ENCODE data around the gene NOL12. TPM values are rescaled to one million over a fixed set of nuclear protein-coding genes. Genes with fewer than 3 reads are reported as not detected.
A peak's percentile ranks its signal among the peaks of the same experiment; 100 is the strongest.
"Not testable (repeated sequence)": the region's sequence is repeated elsewhere in the genome, so short reads cannot be mapped to it uniquely, and the experiment has no call there.

The NOL12 gene
- total RNA-seq, 3 donors from 2014 or later, result 28.5 to 45.3 (median 42.6) TPM

GRCh38 chr22:37690901-37691504 lies 4.9 kb downstream of the NOL12 start:
- ATAC-seq, result no peak
- no peak for TF ChIP-seq CTCF (IDR thresholded peaks at IDR 0.05)
- Histone ChIP-seq H3K36me3 (ENCODE audit: low read depth) (peaks cover 5% of the 10 kb centered on the region), H3K4me1 (ENCODE audit: low read depth) (peaks cover 23% of the 10 kb centered on the region), H3K9me3 (no peaks in the 10 kb centered on the region), H3K4me3 (no peak overlapping the region)
- intact Hi-C loops (cut with DNase I, micrococcal nuclease), result no loop called here
- no peak for DNase-seq

- no peak for TF ChIP-seq CTCF (IDR thresholded peaks at IDR 0.05)
- ATAC-seq, result no peak
- no peaks in the 10 kb centered on the region for H3K9me3 ChIP-seq
- intact Hi-C loops (cut with DNase I, micrococcal nuclease), result no loop called here
- DNase-seq, result no peak
- no peak overlapping the region for H3K4me3 ChIP-seq
- H3K4me1 ChIP-seq (ENCODE audit: low read depth), result peaks cover 23% of the 10 kb centered on the region
- H3K36me3 ChIP-seq (ENCODE audit: low read depth), result peaks cover 5% of the 10 kb centered on the region
Measured at GRCh38 chr22:37692627-37693285, 6.6 kb downstream of the NOL12 start.

GRCh38 chr22:37694131-37694530 lies 8.0 kb downstream of the NOL12 start:
- H3K36me3 ChIP-seq (ENCODE audit: low read depth); H3K4me3 ChIP-seq; intact Hi-C loops (cut with DNase I, micrococcal nuclease); ATAC-seq; DNase-seq; H3K9me3 ChIP-seq: not testable (repeated sequence)
- H3K4me1 ChIP-seq (ENCODE audit: low read depth), result peaks cover 15% of the 10 kb centered on the region

- DNase-seq; intact Hi-C loops (cut with DNase I, micrococcal nuclease); H3K9me3 ChIP-seq; H3K4me3 ChIP-seq; ATAC-seq; H3K36me3 ChIP-seq (ENCODE audit: low read depth): not testable (repeated sequence)
- peaks cover 14% of the 10 kb centered on the region for H3K4me1 ChIP-seq (ENCODE audit: low read depth)
Measured at GRCh38 chr22:37696260-37696656, 10.1 kb downstream of the NOL12 start.

- peak; percentile 94 to 96 (median 96) for DNase-seq
- intact Hi-C loops (cut with DNase I, micrococcal nuclease), result no loop called here
- peak; percentile 98 for ATAC-seq
- H3K9me3 ChIP-seq, result no peaks in the 10 kb centered on the region
- H3K36me3 ChIP-seq (ENCODE audit: low read depth), result peaks cover 4% of the 10 kb centered on the region
- peak; percentile 52 for TF ChIP-seq CTCF (IDR thresholded peaks at IDR 0.05)
- H3K4me3 ChIP-seq, result no peak within 1 kb of the TSS
- H3K4me1 ChIP-seq (ENCODE audit: low read depth), result peaks cover 14% of the 10 kb centered on the region
Measured at GRCh38 chr22:37696657-37697537, 10.8 kb downstream of the NOL12 start, which contains the start of gene TRIOBP. TRIOBP (plus strand) TSS chr22:37697048; CDS start chr22:37701366, 4,318 bp downstream.

GRCh38 chr22:37697538-37697835 lies 11.3 kb downstream of the NOL12 start:
- Histone ChIP-seq H3K9me3 (no peaks in the 10 kb centered on the region), H3K36me3 (ENCODE audit: low read depth) (no peaks in the 10 kb centered on the region), H3K4me1 (ENCODE audit: low read depth) (peaks cover 14% of the 10 kb centered on the region), H3K4me3 (no peak overlapping the region)
- DNase-seq, result no peak
- intact Hi-C loops (cut with DNase I, micrococcal nuclease), result no loop called here
- no peak for ATAC-seq
- no peak for TF ChIP-seq CTCF (IDR thresholded peaks at IDR 0.05)
